Measurements from ENCODE around the gene MPG.

The MPG gene

DNA sequence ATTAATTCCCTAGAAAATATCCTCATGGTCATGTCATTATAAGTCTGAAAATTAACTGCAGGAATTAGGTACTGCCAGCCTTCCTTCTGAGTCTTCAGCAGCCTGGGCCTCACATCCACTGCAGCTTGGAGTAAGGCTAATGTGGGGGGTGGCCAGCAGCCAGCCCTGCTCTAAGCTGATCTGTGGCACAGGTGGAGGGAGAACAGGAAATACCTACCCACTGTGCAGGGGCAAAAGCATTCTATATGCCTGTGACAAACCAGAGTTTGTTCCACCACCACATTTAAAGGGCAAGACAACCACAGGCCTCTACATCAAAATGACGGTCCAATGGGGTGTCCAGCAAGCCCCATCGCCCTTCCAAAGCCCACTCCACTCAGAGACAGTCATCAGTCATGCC, 51.0 kb downstream of the MPG start:
- Histone ChIP-seq H3K36me3 (ENCODE audit: insufficient read depth, low read depth, low read length) (no peaks in the 10 kb centered on the region), H3K27ac (ENCODE audit: low read length) (no peak overlapping the region), H3K9me3 (ENCODE audit: insufficient read depth, low read depth, low read length) (no peaks in the 10 kb centered on the region), H3K4me3 (ENCODE audit: low read length) (no peak overlapping the region), H3K27me3 (ENCODE audit: insufficient read depth, low read length) (no peaks in the 10 kb centered on the region), H3K9ac (ENCODE audit: low read depth, low read length) (no peak overlapping the region), H3K4me1 (ENCODE audit: insufficient read depth, low read length) (no peaks in the 10 kb centered on the region)

- no peak overlapping the region for H3K9ac ChIP-seq (ENCODE audit: low read depth, low read length)
- H3K27me3 ChIP-seq (ENCODE audit: insufficient read depth, low read length), result no peaks in the 10 kb centered on the region
- H3K9me3 ChIP-seq (ENCODE audit: insufficient read depth, low read depth, low read length), result no peaks in the 10 kb centered on the region
- no peak overlapping the region for H3K27ac ChIP-seq (ENCODE audit: low read length)
- H3K4me3 ChIP-seq (ENCODE audit: low read length), result no peak overlapping the region
- H3K36me3 ChIP-seq (ENCODE audit: insufficient read depth, low read depth, low read length), result no peaks in the 10 kb centered on the region
- H3K4me1 ChIP-seq (ENCODE audit: insufficient read depth, low read length), result no peaks in the 10 kb centered on the region
These were observed 52.6 kb downstream of the MPG start for GRCh38 chr16:130533-131173.

- no peak overlapping the region for H3K4me3 ChIP-seq (ENCODE audit: low read length)
- no peak overlapping the region for H3K9ac ChIP-seq (ENCODE audit: low read depth, low read length)
- no peaks in the 10 kb centered on the region for H3K36me3 ChIP-seq (ENCODE audit: insufficient read depth, low read depth, low read length)
- H3K27me3 ChIP-seq (ENCODE audit: insufficient read depth, low read length), result no peaks in the 10 kb centered on the region
- H3K27ac ChIP-seq (ENCODE audit: low read length), result no peak overlapping the region
- H3K4me1 ChIP-seq (ENCODE audit: insufficient read depth, low read length), result no peaks in the 10 kb centered on the region
- no peaks in the 10 kb centered on the region for H3K9me3 ChIP-seq (ENCODE audit: insufficient read depth, low read depth, low read length)
These were observed 54.1 kb downstream of the MPG start for GRCh38 chr16:132120-132519.

- Histone ChIP-seq H3K4me1 (ENCODE audit: insufficient read depth, low read length) (no peaks in the 10 kb centered on the region), H3K27ac (ENCODE audit: low read length) (no peak overlapping the region), H3K36me3 (ENCODE audit: insufficient read depth, low read depth, low read length) (no peaks in the 10 kb centered on the region), H3K9ac (ENCODE audit: low read depth, low read length) (no peak overlapping the region), H3K4me3 (ENCODE audit: low read length) (no peak overlapping the region), H3K27me3 (ENCODE audit: insufficient read depth, low read length) (no peaks in the 10 kb centered on the region), H3K9me3 (ENCODE audit: insufficient read depth, low read depth, low read length) (no peaks in the 10 kb centered on the region)
These were observed 55.7 kb downstream of the MPG start for GRCh38 chr16:133716-134115.
